Right renal pelvis (tissue), 4 donors: ENCODE measurements around the gene AFP. TPM values are rescaled to one million over a fixed set of nuclear protein-coding genes. Genes with fewer than 3 reads are reported as not detected.

Experiments
- DNase-seq, 4 donors: peaks; one replicate each; pipeline ENCODE4 v3.0.0-alpha.2; 2013; ENCODE audit warnings: low read depth in 4 of 4, low spot score in 3 of 4, missing footprints in 1 of 4
- polyA plus RNA-seq, 4 donors: library from polyadenylated mRNA; unstranded; fragments of 120-200 nt; gene quantifications; one replicate each; pipeline ENCODE4 v1.2.1, GENCODE V29; 2013; ENCODE audit not compliant: insufficient read length in 4 of 4

The AFP gene
- polyA plus RNA-seq, 4 donors, result 776 to 1,196 (median 982) TPM

- no peak for DNase-seq
Observed at GRCh38 chr4:73413294-73413755, 22.7 kb upstream of the AFP start.

DNA sequence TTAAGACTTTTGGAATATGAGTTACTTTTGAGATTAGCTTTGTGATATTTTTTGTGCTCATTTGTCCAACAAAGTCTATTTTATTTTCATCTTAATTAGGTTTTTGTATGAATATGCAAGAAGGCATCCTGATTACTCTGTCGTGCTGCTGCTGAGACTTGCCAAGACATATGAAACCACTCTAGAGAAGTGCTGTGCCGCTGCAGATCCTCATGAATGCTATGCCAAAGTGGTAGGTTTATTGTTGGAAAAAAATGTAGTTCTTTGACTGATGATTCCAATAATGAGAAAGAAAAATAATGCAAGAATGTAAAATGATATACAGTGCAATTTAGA, 21.1 kb upstream of the AFP start:
- no peak for DNase-seq

GRCh38 chr4:73415807-73416238, 20.2 kb upstream of the AFP start:
- no peak for DNase-seq

DNA sequence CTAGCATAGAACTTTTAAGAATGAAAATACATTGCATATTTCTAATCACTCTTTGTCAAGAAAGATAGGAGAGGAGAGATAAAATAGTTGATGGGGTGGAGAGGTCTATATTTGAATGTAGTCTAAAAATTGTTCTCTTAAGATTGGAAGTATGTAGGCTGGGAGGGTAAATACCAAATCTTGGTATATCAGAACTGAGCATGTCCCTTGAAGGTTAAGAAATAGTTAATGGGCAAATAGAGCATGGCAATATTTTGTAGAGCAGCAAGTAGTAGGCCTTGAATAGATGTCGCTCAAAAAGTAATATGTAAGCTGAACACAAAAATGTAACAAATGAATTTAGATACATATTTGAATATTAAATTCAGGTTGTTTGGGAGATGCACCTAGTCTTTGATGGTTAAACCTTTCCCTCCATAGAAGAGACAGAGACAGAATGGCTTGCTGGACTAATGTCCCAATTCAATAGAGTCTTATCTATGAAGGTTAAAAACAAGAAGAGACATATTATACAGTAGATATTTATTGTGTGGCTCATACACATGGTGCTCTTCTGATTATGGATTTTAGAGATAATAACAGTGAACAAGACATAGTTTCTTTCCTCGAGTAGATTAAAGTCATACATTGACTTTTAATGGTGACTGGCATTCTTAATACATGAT, 19.5 kb upstream of the AFP start:
- no peak for DNase-seq

DNA sequence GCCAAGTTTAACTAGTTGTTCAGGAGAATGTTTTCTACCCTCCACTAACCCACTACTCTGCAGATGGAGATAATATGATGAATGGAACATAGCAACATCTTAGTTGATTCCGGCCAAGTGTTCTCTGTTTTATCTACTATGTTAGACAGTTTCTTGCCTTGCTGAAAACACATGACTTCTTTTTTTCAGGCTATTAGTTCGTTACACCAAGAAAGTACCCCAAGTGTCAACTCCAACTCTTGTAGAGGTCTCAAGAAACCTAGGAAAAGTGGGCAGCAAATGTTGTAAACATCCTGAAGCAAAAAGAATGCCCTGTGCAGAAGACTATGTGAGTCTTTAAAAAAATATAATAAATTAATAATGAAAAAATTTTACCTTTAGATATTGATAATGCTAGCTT, 18.7 kb upstream of the AFP start:
- no peak for DNase-seq

- no peak for DNase-seq
Observed at GRCh38 chr4:73417973-73418372, 18.0 kb upstream of the AFP start.

- no peak for DNase-seq
Observed at GRCh38 chr4:73418677-73419076, 17.3 kb upstream of the AFP start.

GRCh38 chr4:73419106-73420038, 16.6 kb upstream of the AFP start:
- DNase-seq, result no peak

GRCh38 chr4:73420615-73421014, 15.4 kb upstream of the AFP start:
- no peak for DNase-seq

DNA sequence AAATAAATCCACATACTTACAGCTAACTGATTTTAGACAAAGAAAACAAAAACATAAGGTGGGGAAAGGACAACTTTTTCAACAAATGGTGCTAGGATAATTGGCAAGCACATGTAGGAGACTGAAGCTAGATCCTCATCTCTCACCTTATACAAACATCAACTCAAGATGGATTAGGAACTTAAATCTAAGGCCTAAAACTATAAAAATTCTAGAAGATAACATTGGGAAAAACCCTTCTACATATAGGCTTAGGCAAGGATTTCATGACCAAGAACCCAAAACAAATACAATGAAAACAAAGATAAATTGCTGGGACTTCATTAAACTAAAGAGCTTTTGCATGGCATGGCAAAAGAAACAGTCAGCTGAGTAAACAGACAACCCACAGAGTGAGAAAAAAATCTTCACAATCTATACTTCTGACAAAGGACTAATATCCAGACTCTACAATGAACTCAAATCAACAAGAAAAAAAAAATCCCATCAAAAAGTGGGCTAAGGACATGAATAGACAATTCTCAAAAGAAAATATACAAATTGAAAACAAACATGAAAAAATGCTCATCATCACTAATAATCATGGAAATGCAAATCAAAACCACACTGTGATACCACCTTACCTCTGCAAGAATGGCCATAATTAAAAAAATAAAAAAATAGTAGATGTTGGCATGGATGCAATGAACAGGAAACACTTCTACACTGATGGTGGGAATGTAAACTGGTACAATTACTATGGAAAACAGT, 14.1 kb upstream of the AFP start:
- DNase-seq, result no peak

- no peak for DNase-seq
Observed at GRCh38 chr4:73422458-73422752, 13.6 kb upstream of the AFP start.

GRCh38 chr4:73423184-73423583, 12.8 kb upstream of the AFP start:
- no peak for DNase-seq

DNA sequence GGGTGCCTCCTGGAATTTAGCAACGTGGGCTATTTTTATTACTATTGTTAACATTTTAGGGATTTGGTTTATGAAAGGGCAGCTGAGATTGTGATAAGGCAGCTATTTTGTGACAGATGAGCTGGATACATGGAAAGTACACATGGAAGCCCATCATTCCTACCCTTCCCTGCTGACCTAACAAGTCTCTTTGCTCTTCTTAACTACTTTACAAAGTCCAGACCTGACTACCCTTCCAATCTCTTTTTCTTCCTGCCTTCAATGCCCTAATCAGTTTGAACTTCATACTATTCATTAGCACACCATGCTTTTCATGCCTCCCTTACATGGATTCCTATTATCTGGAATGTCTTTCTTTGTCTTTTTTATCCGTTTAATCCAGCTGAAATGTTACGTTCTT, 9.4 kb upstream of the AFP start:
- no peak for DNase-seq

DNA sequence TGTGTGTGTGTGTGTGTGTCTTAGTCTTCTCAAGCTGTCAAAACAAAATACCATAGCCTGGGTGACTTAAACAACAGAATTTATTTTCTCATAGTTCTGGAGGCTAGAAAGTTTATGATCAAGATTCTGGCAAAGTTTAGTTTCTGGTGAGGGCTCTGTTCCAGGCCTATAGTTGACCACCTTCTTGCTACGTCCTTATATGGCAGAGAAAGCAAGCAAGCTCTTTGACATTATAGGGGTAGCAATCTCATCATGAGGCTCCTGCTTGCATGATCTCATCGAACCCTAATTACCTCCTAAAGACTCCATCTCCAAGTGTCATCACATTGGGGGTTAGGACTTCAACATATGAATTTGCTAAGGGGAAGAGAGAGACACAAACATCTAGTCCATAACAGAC, 6.9 kb upstream of the AFP start:
- no peak for DNase-seq

DNA sequence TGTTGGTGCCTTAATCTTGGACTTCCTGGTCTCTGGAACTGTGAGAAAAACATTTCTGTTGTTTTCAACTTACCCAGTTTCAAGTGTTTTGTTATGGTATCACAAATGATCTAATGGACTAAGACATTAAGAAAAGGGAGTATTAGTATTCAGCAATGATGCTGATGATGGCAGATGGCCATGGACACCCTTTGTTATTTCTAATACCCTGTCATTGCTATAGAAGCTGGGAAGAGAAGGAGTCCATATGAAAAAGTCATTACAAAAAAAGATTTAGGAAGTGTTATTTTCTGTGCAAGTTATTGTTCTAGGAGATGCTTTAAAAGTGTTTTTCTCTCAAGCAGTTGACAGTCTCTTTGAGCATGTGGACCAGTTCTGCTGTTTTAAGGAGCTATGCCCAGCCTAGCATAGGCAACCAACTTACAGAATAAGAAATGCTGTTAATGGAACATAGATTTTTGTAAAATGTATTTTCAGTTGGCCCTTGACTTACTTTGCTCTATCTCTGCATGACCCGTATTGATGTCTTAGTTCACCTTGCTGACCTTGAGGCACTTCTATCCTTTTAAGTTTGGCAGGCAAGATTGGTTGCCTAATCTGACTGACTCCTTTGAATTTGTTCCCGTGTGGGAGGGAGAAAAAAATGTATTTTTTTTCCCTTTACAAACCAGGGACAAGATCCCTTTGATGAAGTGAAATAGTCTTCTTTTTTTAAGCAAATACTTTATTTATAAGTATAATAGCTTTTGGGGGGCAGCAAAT, 6.0 kb upstream of the AFP start:
- DNase-seq, result no peak

DNA sequence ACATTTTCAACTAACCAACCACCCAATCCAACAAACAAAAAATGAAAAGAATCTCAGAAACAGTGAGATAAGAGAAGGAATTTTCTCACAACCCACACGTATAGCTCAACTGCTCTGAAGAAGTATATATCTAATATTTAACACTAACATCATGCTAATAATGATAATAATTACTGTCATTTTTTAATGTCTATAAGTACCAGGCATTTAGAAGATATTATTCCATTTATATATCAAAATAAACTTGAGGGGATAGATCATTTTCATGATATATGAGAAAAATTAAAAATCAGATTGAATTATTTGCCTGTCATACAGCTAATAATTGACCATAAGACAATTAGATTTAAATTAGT, 4.2 kb upstream of the AFP start:
- DNase-seq, result no peak

DNA sequence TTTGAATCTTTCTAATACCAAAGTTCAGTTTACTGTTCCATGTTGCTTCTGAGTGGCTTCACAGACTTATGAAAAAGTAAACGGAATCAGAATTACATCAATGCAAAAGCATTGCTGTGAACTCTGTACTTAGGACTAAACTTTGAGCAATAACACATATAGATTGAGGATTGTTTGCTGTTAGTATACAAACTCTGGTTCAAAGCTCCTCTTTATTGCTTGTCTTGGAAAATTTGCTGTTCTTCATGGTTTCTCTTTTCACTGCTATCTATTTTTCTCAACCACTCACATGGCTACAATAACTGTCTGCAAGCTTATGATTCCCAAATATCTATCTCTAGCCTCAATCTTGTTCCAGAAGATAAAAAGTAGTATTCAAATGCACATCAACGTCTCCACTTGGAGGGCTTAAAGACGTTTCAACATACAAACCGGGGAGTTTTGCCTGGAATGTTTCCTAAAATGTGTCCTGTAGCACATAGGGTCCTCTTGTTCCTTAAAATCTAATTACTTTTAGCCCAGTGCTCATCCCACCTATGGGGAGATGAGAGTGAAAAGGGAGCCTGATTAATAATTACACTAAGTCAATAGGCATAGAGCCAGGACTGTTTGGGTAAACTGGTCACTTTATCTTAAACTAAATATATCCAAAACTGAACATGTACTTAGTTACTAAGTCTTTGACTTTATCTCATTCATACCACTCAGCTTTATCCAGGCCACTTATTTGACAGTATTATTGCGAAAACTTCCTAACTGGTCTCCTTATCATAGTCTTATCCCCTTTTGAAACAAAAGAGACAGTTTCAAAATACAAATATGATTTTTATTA, 3.6 kb upstream of the AFP start:
- no peak for DNase-seq

GRCh38 chr4:73433140-73433539, 2.9 kb upstream of the AFP start:
- no peak for DNase-seq

- DNase-seq, result no peak
Observed at GRCh38 chr4:73434311-73434710, 1.7 kb upstream of the AFP start.
